DOHH2 (cell line): ENCODE results near the gene POLA2.

Experiments
- CTCF ChIP-seq: fragments of 200-600 bp; sonication (generic); IDR thresholded peaks from one replicate; pipeline ENCODE4 v1.5.1; 2014; ENCODE audit warnings: antibody characterized with exemption, mild to moderate bottlenecking, low read depth, low read length; ENCODE audit not compliant: poor library complexity, severe bottlenecking
- EZH2phosphoT487 ChIP-seq: fragments of 200-600 bp; sonication (generic); IDR thresholded peaks from 2 replicates; pipeline ENCODE4 v1.6.1; 2017; ENCODE audit warnings: borderline replicate concordance, mild to moderate bottlenecking, antibody characterized with exemption, low read length, moderate library complexity, mixed read lengths

- no peak for TF ChIP-seq CTCF
- TF ChIP-seq EZH2phosphoT487, result no peak
These were observed 20.1 kb upstream of the POLA2 start for GRCh38 chr11:65241692-65242091.
